Hepatocyte (in vitro differentiated cells): ENCODE results near the gene MZF1. TPM values are rescaled to one million over a fixed set of nuclear protein-coding genes. Genes with fewer than 3 reads are reported as not detected.
A peak's percentile ranks its signal among the peaks of the same experiment; 100 is the strongest.
"Not testable (repeated sequence)": the region's sequence is repeated elsewhere in the genome, so short reads cannot be mapped to it uniquely, and the experiment has no call there.

Experiments
- DNase-seq: peaks from one replicate; pipeline ENCODE4 v3.0.0-alpha.2; 2016; ENCODE audit warnings: low spot score
- H2AFZ ChIP-seq: fragments of 200-600 bp; sonication (generic); 2 replicates; pipeline ENCODE4 v1.6.0; 2016; ENCODE audit warnings: antibody characterized with exemption, mild to moderate bottlenecking
- H3K27ac ChIP-seq: fragments of 200-600 bp; sonication (generic); 2 replicates; pipeline ENCODE4 v1.5.1; 2016; ENCODE audit warnings: mild to moderate bottlenecking
- H3K27me3 ChIP-seq: fragments of 200-600 bp; sonication (generic); 2 replicates; pipeline ENCODE4 v1.6.1; 2016
- H3K36me3 ChIP-seq: fragments of 200-600 bp; sonication (generic); replicated peaks from 2 replicates; pipeline ENCODE4 v1.5.1; 2016; ENCODE audit warnings: low read depth; ENCODE audit not compliant: insufficient read depth
- H3K4me1 ChIP-seq: fragments of 200-600 bp; sonication (generic); 2 replicates; pipeline ENCODE4 v1.5.1; 2016; ENCODE audit warnings: mild to moderate bottlenecking, moderate library complexity; ENCODE audit not compliant: insufficient read depth
- H3K4me2 ChIP-seq: fragments of 200-600 bp; sonication (generic); 2 replicates; pipeline ENCODE4 v1.6.0; 2016
- H3K4me3 ChIP-seq: fragments of 200-600 bp; sonication (generic); 2 replicates; pipeline ENCODE4 v1.5.1; 2016; ENCODE audit warnings: mild to moderate bottlenecking
- H3K79me2 ChIP-seq: fragments of 200-600 bp; sonication (generic); 2 replicates; pipeline ENCODE4 v1.6.0; 2017; ENCODE audit warnings: mild to moderate bottlenecking
- H3K9me2 ChIP-seq: fragments of 200-600 bp; sonication (generic); replicated peaks from 2 replicates; pipeline ENCODE4 v1.6.0; 2017; ENCODE audit warnings: mild to moderate bottlenecking; ENCODE audit not compliant: insufficient read depth
- H3K9me3 ChIP-seq: fragments of 200-600 bp; sonication (generic); 2 replicates; pipeline ENCODE4 v1.5.1; 2016; ENCODE audit warnings: low read depth, mild to moderate bottlenecking
- H4K20me1 ChIP-seq: fragments of 200-600 bp; sonication (generic); 2 replicates; pipeline ENCODE4 v1.6.0; 2016; ENCODE audit warnings: mild to moderate bottlenecking; ENCODE audit not compliant: insufficient read depth, poor library complexity, severe bottlenecking
- EZH2 ChIP-seq: fragments of 200-600 bp; sonication (generic); IDR thresholded peaks from 2 replicates; pipeline ENCODE4 v1.6.1; 2016; ENCODE audit warnings: antibody characterized with exemption, mild to moderate bottlenecking, borderline replicate concordance
- EZH2phosphoT487 ChIP-seq: fragments of 200-600 bp; sonication (generic); IDR thresholded peaks from one replicate; pipeline ENCODE4 v1.6.1; 2018; ENCODE audit warnings: antibody characterized with exemption, mild to moderate bottlenecking, low read depth, moderate library complexity; ENCODE audit not compliant: unreplicated experiment, severe bottlenecking
- WGBS: methylation state at CpG from one replicate; pipeline ENCODE4 v1.1.6; 2016; ENCODE audit warnings: low lambda C conversion rate; ENCODE audit errors: missing lambda C conversion rate; 5-methylcytosine and 5-hydroxymethylcytosine counted together
- polyA plus RNA-seq: library from polyadenylated mRNA; unstranded; fragments of >200 nt; fragmentation: Nextera tagmentation; extraction: Ambion mirVana; gene quantifications from 2 replicates; pipeline ENCODE4 v1.2.1, GENCODE V29; 2016
- total RNA-seq: library from RNA; depleted of rRNA; stranded (reverse); fragments of >200 nt; gene quantifications from 2 replicates; pipeline ENCODE4 v1.2.3, GENCODE V29; 2014
- TF ChIP-seq, protein P1 (sequence below): fragments of 200-600 bp; sonication (generic); IDR thresholded peaks from 2 replicates; pipeline ENCODE4 v1.5.1; 2016; ENCODE audit warnings: antibody characterized with exemption, mild to moderate bottlenecking; ENCODE audit not compliant: poor library complexity

MZF1 gene
- total and polyA plus RNA-seq, 2 experiments from 2014 or later, result 19.9 to 23.5 TPM

DNA sequence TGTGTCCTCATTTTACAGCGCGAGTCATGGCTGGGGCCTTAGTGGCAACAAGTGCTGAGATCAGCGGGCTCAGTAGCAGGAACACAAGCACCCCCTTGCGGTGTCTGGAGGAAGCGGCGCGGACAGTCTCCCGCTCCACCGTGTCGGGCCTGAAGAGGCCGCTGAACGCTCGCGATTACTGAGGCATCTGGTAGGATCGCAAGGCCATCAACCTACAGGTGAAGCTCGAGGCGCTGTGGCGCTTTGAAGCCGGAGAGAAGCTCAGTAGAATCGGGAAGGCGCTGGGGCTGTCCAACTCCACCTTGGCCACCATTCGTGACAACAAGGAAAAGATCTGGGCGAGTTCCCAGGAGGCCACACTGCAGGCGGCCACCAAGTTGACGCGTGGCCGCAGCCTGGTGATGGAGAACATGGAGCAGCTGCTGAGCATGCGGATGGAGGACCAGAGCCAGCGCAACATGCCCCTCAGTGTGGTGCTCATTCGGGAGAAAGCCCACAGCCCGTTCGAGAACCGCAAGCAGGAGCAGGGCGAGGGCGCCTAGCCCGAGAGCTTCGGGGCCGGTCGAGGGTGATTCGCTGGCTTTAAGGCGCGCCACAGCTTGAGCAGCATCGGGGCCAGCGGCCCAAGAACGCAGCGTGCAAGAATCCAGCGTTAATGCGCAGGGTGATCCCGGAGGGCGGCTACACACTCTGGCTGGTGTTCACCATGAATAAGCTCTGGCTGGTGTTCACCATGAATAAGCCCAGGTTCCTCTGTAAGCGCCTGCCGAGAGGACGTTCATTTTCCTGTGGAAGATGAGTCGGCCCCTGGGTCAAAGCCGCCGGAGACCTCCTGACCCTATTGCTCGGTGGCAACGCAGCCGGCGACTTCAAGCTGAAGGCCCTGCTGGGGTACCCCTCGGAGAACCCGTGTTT lies 8.3 kb upstream of the MZF1 start:
- peaks cover 3% of the 10 kb centered on the region for H3K4me1 ChIP-seq
- H3K4me2 ChIP-seq, result no peak overlapping the region
- no peak overlapping the region for H2AFZ ChIP-seq
- H3K9me2 ChIP-seq, result no peaks in the 10 kb centered on the region
- H3K36me3 ChIP-seq, result no peaks in the 10 kb centered on the region
- no peak overlapping the region for H3K4me3 ChIP-seq
- H3K27ac ChIP-seq, result peak overlapping the region; percentile 59
- TF ChIP-seq, protein P1, sequence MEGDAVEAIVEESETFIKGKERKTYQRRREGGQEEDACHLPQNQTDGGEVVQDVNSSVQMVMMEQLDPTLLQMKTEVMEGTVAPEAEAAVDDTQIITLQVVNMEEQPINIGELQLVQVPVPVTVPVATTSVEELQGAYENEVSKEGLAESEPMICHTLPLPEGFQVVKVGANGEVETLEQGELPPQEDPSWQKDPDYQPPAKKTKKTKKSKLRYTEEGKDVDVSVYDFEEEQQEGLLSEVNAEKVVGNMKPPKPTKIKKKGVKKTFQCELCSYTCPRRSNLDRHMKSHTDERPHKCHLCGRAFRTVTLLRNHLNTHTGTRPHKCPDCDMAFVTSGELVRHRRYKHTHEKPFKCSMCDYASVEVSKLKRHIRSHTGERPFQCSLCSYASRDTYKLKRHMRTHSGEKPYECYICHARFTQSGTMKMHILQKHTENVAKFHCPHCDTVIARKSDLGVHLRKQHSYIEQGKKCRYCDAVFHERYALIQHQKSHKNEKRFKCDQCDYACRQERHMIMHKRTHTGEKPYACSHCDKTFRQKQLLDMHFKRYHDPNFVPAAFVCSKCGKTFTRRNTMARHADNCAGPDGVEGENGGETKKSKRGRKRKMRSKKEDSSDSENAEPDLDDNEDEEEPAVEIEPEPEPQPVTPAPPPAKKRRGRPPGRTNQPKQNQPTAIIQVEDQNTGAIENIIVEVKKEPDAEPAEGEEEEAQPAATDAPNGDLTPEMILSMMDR, result peak; percentile 95
- no peak for TF ChIP-seq EZH2
- WGBS, result 74% methylated on average over 60 of the region's 62 CpGs
- no peaks in the 10 kb centered on the region for H4K20me1 ChIP-seq
- DNase-seq, result peak; percentile 91
- H3K27me3 ChIP-seq, result no peaks in the 10 kb centered on the region
- H3K79me2 ChIP-seq, result peaks cover 35% of the 10 kb centered on the region
- no peaks in the 10 kb centered on the region for H3K9me3 ChIP-seq

DNA sequence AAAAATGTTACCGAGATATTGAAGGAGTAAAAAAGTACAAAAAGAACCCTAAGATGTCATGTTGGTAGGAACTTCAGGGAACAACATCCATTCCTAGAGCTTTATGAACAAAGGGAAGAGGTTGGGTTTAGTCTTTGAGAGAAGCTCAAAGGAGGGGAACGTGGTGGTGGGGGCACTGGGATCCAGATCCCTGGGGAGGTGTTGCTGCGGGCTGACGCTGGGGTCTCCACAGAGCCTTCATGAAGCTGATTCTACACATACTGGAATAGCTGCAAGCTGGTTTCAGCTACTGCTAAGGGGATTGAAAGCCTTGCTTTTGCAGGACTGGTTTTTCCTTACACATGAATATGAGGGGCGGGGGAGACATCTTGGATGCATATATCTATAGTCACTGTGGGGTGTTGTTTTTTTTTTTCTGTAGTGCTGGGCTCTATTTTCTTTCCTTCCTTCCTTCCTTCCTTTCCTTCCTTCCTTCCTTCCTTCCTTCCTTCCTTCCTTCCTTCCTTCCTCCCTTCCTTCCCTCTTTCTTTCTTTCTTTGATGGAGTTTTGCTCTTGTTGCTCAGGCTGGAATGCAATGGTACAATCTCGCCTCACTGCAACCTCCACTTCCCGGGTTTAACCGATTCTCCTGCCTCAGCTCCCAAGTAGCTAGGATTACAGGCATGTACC lies 6.5 kb upstream of the MZF1 start:
- no peaks in the 10 kb centered on the region for H3K9me3 ChIP-seq
- no peaks in the 10 kb centered on the region for H3K36me3 ChIP-seq
- H3K4me1 ChIP-seq, result peaks cover 4% of the 10 kb centered on the region
- H3K4me3 ChIP-seq, result no peak overlapping the region
- H3K9me2 ChIP-seq, result no peaks in the 10 kb centered on the region
- H3K27me3 ChIP-seq, result no peaks in the 10 kb centered on the region
- WGBS, result 96% methylated on average over 8 of the region's 8 CpGs
- H3K4me2 ChIP-seq, result no peak overlapping the region
- H3K79me2 ChIP-seq, result peaks cover 35% of the 10 kb centered on the region
- DNase-seq, result no peak
- TF ChIP-seq, protein P1, result no peak
- TF ChIP-seq EZH2, result no peak
- no peak for TF ChIP-seq EZH2phosphoT487
- no peak overlapping the region for H3K27ac ChIP-seq
- no peak overlapping the region for H2AFZ ChIP-seq
- no peaks in the 10 kb centered on the region for H4K20me1 ChIP-seq

DNA sequence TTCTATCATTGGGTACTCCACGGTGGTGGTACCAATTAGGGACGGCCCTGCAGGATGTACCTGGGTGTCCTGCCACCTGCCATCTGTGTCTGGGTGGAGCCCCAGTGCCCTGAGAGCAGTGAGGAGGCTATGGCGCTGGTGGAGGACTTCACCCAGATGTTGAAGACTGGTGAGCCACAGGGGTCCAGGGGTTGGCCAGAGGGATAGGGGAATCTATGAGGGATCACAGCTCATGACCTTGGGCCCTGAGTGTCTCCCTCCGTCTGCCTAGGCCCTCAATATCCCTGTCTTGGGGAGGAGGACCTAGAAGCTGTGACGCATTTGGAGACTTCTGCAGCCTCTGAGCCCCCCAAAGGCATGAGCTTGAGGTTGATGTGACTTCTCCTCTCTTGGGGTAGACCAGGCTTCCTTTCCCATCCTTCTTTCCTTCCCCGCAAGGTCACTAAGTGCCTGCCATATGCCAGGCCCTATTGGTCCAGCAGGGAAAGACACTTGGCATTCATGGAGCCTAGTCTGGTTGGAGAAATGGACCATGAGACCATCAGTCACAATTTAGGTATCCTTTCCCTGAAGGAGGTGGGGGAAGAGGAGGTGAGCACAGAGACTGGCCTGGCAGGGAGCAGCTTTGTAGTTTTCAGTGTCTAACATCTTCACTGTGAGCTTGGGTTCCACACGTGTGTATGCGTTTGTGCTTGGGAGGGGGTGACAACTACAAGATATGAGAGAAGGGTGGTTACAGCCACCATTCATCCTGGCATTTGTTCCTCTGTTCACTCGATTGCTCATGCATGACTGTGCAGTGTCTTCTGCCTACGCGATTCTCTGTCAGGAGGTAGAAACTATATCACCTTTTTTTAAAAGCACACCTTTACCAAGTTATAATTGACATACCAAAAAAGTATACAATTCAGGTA lies 5.1 kb upstream of the MZF1 start:
- Histone ChIP-seq H3K36me3 (no peaks in the 10 kb centered on the region), H3K4me2 (no peak overlapping the region), H2AFZ (no peak overlapping the region), H3K4me3 (no peak overlapping the region), H3K9me2 (no peaks in the 10 kb centered on the region), H3K27me3 (no peaks in the 10 kb centered on the region), H3K4me1 (peaks cover 12% of the 10 kb centered on the region), H3K27ac (no peak overlapping the region), H3K79me2 (peaks cover 35% of the 10 kb centered on the region), H3K9me3 (no peaks in the 10 kb centered on the region), H4K20me1 (no peaks in the 10 kb centered on the region)
- WGBS, result 94% methylated on average over 11 of the region's 11 CpGs
- TF ChIP-seq EZH2phosphoT487, result no peak
- TF ChIP-seq, protein P1, result no peak
- TF ChIP-seq EZH2, result no peak
- no peak for DNase-seq

DNA sequence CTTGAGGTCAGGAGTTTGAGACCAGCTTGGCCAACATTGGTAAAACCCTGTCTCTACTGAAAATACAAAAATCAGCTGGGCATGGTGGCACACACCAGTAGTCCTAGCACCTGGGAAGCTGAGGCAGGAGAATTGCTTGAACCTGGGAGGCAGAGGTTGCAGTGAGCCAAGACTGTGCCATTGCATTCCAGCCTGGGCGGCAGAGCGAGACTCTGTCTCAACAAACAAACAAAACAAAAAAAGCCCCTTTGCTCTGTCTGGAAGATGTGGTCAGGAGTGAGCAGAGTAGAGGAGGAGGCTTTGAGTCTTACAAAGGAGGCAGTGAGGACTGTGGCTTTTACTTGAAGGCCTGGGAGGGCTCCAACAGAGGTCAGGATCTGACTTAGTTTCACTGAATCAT lies 4.4 kb upstream of the MZF1 start:
- H3K4me1 ChIP-seq, result peaks cover 12% of the 10 kb centered on the region
- H3K4me3 ChIP-seq, H3K9me3 ChIP-seq, DNase-seq, H3K27ac ChIP-seq, H4K20me1 ChIP-seq, H3K4me2 ChIP-seq, H3K9me2 ChIP-seq, H3K36me3 ChIP-seq, H2AFZ ChIP-seq, H3K27me3 ChIP-seq: not testable (repeated sequence)
- 100% methylated on average over 2 of the region's 2 CpGs for WGBS
- H3K79me2 ChIP-seq, result peaks cover 35% of the 10 kb centered on the region
